Measurements from ENCODE around the gene XPO5. TPM values are rescaled to one million over a fixed set of nuclear protein-coding genes. Genes with fewer than 3 reads are reported as not detected.

XPO5 gene
- total RNA-seq, 1 experiment from 2014 or later: 114 TPM

- H3K4me3 Mint-ChIP-seq: no peak overlapping the region
- no CpG with 5 or more reads among the region's 10 CpGs for WGBS (ENCODE audit: extremely low coverage, insufficient read length, low lambda C conversion rate)
- no peaks in the 10 kb centered on the region for H3K79me2 ChIP-seq (ENCODE audit: insufficient read depth, low read length)
These were observed 46.7 kb upstream of the XPO5 start for GRCh38 chr6:43622541-43622940.

More at GRCh38 chr6:43622541-43622940, 46.7 kb upstream of the XPO5 start:
- Histone ChIP-seq H2AK5ac (ENCODE audit: insufficient read length, low read length) (no peak overlapping the region), H4K91ac (ENCODE audit: insufficient read length, low read depth, low read length) (no peak overlapping the region), H3K4me1 (ENCODE audit: insufficient read depth, low read length) (no peaks in the 10 kb centered on the region), H2BK120ac (ENCODE audit: low read depth, low read length, poor library complexity, severe bottlenecking) (no peak overlapping the region), H4K8ac (replicated peaks; ENCODE audit: insufficient read length, low read depth, low read length) (no peak overlapping the region), H3K18ac (ENCODE audit: insufficient read length, low read depth, low read length) (no peak overlapping the region), H3T11ph (ENCODE audit: low read length) (no peak overlapping the region), H3K4me2 (ENCODE audit: insufficient read depth, insufficient read length, low read length) (no peak overlapping the region), H2AFZ (ENCODE audit: low read length) (no peak overlapping the region), H3K4ac (ENCODE audit: low read depth, low read length) (no peak overlapping the region), H3K23me2 (ENCODE audit: insufficient read length, low read depth, low read length, poor library complexity, severe bottlenecking) (no peaks in the 10 kb centered on the region), H4K20me1 (ENCODE audit: control insufficient read depth, insufficient read depth, insufficient read length) (no peaks in the 10 kb centered on the region), H2BK15ac (ENCODE audit: low read depth, low read length) (no peak overlapping the region), H3K56ac (ENCODE audit: insufficient read length, low read depth, low read length) (no peak overlapping the region), H3K14ac (ENCODE audit: insufficient read depth, low read length) (no peak overlapping the region), H3K27ac (ENCODE audit: insufficient read length, low read depth, low read length) (no peak overlapping the region), H4K5ac (ENCODE audit: insufficient read length, low read depth, low read length) (no peak overlapping the region), H3K79me1 (ENCODE audit: insufficient read depth, low read depth, low read length, poor library complexity, severe bottlenecking) (peaks cover 6% of the 10 kb centered on the region), H3K9ac (ENCODE audit: extremely low read depth, insufficient read length, low read length) (no peak overlapping the region), H2BK12ac (ENCODE audit: insufficient read length, low read depth, low read length) (no peak overlapping the region), H3K9me3 (ENCODE audit: control insufficient read depth, low read depth, low read length) (no peaks in the 10 kb centered on the region), H3K23ac (ENCODE audit: insufficient read length, low read depth, low read length) (no peak overlapping the region), H2BK20ac (ENCODE audit: low read depth, low read length, poor library complexity, severe bottlenecking) (no peak overlapping the region), H3K27me3 (ENCODE audit: insufficient read depth, low read length) (no peaks in the 10 kb centered on the region), H2BK5ac (ENCODE audit: insufficient read length, low read length) (no peak overlapping the region)
- Mint-ChIP-seq H3K27me3 (ENCODE audit: low read depth) (no peaks in the 10 kb centered on the region), H3K4me1 (peaks cover under 1 to 8% of the 10 kb centered on the region in 2 experiments; a peak in 3 of 4 replicates), H3K36me3 (ENCODE audit: insufficient read depth in 1 of 3, low read depth in 3 of 3) (peaks cover 47 to 78% (median 75%) of the 10 kb centered on the region in 3 experiments; a peak in 6 of 7 replicates), H3K27ac (no peak overlapping the region), H3K9me3 (no peaks in the 10 kb centered on the region)
- TF ChIP-seq CTCF (conservative IDR thresholded peaks at IDR 0.05): no peak
- DNase-seq: no peak
